Smooth muscle cell (in vitro differentiated cells): ENCODE data around the gene EOMES. TPM values are rescaled to one million over a fixed set of nuclear protein-coding genes. Genes with fewer than 3 reads are reported as not detected.

Experiments used
- DNase-seq: peaks from one replicate; lab custom pipeline; 2025; ENCODE audit not compliant: unreplicated experiment; lab: John Stamatoyannopoulos, UW
- H2AFZ ChIP-seq: fragments of 200-600 bp; sonication (generic); 2 replicates; pipeline ENCODE4 v1.6.0; 2016; ENCODE audit warnings: antibody characterized with exemption, low read depth, mild to moderate bottlenecking
- H3F3A ChIP-seq: fragments of 200-600 bp; sonication (generic); 2 replicates; pipeline ENCODE4 v1.6.0; 2017; ENCODE audit warnings: antibody characterized with exemption, low read depth
- H3K27ac ChIP-seq: fragments of 200-600 bp; sonication (generic); 2 replicates; pipeline ENCODE4 v1.5.1; 2016; ENCODE audit warnings: low read depth, mild to moderate bottlenecking
- H3K27me3 ChIP-seq: fragments of 200-600 bp; sonication (generic); 2 replicates; pipeline ENCODE4 v1.6.1; 2016; ENCODE audit warnings: low read depth, mild to moderate bottlenecking
- H3K36me3 ChIP-seq: fragments of 200-600 bp; sonication (generic); 2 replicates; pipeline ENCODE4 v1.5.1; 2016; ENCODE audit warnings: low read depth
- H3K4me1 ChIP-seq: fragments of 200-600 bp; sonication (generic); 2 replicates; pipeline ENCODE4 v1.5.1; 2016; ENCODE audit warnings: low read depth
- H3K4me2 ChIP-seq: fragments of 200-600 bp; sonication (generic); 2 replicates; pipeline ENCODE4 v1.6.0; 2016; ENCODE audit warnings: mild to moderate bottlenecking
- H3K4me3 ChIP-seq: fragments of 200-600 bp; sonication (generic); 2 replicates; pipeline ENCODE4 v1.5.1; 2016; ENCODE audit warnings: mild to moderate bottlenecking
- H3K79me2 ChIP-seq: fragments of 200-600 bp; sonication (generic); 2 replicates; pipeline ENCODE4 v1.6.0; 2016; ENCODE audit warnings: low read depth, mild to moderate bottlenecking
- H3K9ac ChIP-seq: fragments of 200-600 bp; sonication (generic); 2 replicates; pipeline ENCODE4 v1.6.0; 2016; ENCODE audit warnings: low read depth
- H3K9me3 ChIP-seq: fragments of 200-600 bp; sonication (generic); replicated peaks from 2 replicates; pipeline ENCODE4 v1.5.1; 2016; ENCODE audit warnings: low read depth
- H4K20me1 ChIP-seq: fragments of 200-600 bp; sonication (generic); 2 replicates; pipeline ENCODE4 v1.6.0; 2016; ENCODE audit warnings: low read depth
- WGBS: methylation state at CpG from one replicate; pipeline ENCODE4 v1.1.7; 2016; ENCODE audit warnings: low lambda C conversion rate; 5-methylcytosine and 5-hydroxymethylcytosine counted together
- polyA plus RNA-seq: library from polyadenylated mRNA; unstranded; fragments of >200 nt; fragmentation: Nextera tagmentation; extraction: Ambion mirVana; gene quantifications from 2 replicates; pipeline ENCODE4 v1.2.1, GENCODE V29; 2016
- total RNA-seq: library from RNA; depleted of rRNA; stranded (reverse); fragments of >200 nt; gene quantifications from 2 replicates; pipeline ENCODE4 v1.2.3, GENCODE V29; 2014
- TF ChIP-seq, protein P1 (sequence below): fragments of 200-600 bp; sonication (generic); IDR thresholded peaks from 2 replicates; pipeline ENCODE4 v1.5.1; 2017; ENCODE audit warnings: borderline replicate concordance, mild to moderate bottlenecking, antibody characterized with exemption; ENCODE audit not compliant: insufficient read depth, poor library complexity, severe bottlenecking

The EOMES gene
- total and polyA plus RNA-seq, 2 experiments from 2014 or later, result not detected

DNA sequence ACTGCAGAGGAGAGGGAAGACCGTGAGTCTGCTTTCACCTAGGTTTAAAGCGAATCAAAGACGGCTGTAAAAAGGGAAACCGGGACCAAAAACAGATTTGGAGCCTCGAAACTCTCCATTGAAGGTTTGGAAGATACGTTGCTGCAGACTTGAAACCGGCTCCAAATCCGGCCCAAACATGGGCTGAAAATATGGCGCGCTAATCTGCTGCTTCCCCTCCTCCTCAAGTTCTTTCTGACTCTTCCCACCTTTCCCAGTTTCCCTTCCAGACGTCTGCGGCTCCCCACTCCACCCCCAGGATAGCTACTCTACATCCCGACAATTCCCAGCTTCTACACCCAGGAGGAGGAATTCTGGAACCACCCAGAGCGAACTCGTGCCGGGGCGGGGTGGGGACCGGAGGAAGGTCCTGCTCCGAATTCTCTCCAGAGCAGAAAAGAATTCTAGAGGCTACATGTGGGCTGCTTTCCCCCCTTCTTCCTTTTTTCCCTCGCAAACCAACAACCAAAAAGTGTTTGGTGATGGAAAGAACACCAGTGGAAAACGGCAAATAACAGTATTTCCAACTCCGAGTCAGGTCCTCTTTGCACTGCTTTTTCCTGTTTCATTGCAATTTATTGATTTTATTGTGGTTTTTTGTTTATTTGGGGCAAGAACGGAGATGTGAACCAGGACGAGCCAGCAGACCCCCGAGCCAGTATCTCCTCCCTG lies 8.5 kb downstream of the EOMES start:
- H3K4me1 ChIP-seq, result peaks cover 22% of the 10 kb centered on the region
- H3K79me2 ChIP-seq, result no peaks in the 10 kb centered on the region
- H3K9ac ChIP-seq, result no peak overlapping the region
- H3F3A ChIP-seq, result no peaks in the 10 kb centered on the region
- H3K9me3 ChIP-seq, result no peaks in the 10 kb centered on the region
- DNase-seq, result no peak
- H4K20me1 ChIP-seq, result no peaks in the 10 kb centered on the region
- H3K27me3 ChIP-seq, result peaks cover 82% of the 10 kb centered on the region
- WGBS, result 3% methylated on average over 25 of the region's 25 CpGs
- H2AFZ ChIP-seq, result peak overlapping the region; percentile 98
- TF ChIP-seq, protein P1, sequence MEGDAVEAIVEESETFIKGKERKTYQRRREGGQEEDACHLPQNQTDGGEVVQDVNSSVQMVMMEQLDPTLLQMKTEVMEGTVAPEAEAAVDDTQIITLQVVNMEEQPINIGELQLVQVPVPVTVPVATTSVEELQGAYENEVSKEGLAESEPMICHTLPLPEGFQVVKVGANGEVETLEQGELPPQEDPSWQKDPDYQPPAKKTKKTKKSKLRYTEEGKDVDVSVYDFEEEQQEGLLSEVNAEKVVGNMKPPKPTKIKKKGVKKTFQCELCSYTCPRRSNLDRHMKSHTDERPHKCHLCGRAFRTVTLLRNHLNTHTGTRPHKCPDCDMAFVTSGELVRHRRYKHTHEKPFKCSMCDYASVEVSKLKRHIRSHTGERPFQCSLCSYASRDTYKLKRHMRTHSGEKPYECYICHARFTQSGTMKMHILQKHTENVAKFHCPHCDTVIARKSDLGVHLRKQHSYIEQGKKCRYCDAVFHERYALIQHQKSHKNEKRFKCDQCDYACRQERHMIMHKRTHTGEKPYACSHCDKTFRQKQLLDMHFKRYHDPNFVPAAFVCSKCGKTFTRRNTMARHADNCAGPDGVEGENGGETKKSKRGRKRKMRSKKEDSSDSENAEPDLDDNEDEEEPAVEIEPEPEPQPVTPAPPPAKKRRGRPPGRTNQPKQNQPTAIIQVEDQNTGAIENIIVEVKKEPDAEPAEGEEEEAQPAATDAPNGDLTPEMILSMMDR, result no peak
- peak overlapping the region; percentile 100 for H3K4me2 ChIP-seq
- H3K36me3 ChIP-seq, result no peaks in the 10 kb centered on the region
- H3K4me3 ChIP-seq, result peak overlapping the region; percentile 69
- H3K27ac ChIP-seq, result no peak overlapping the region

DNA sequence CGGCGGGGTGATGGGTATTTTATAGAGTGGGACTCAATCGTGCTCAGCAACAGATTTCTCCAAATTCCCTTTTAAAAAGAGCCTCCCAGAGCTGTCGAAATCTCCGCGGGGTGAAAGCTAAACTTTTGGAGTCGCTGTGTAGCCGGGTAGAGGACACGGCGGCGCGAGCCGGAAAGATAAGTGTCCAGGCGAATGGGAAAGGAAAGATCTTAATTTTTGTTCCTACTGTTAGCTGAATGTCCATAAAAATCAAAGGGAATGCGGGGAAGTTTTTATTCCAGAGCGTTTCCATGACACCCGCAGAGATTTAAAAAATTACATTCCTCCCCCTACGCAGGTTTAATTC lies 9.1 kb downstream of the EOMES start:
- TF ChIP-seq, protein P1, result no peak
- DNase-seq, result no peak
- no peaks in the 10 kb centered on the region for H3K79me2 ChIP-seq
- H3F3A ChIP-seq, result no peaks in the 10 kb centered on the region
- no peaks in the 10 kb centered on the region for H3K36me3 ChIP-seq
- peak overlapping the region; percentile 69 for H3K4me3 ChIP-seq
- H2AFZ ChIP-seq, result peak overlapping the region; percentile 98
- H3K4me1 ChIP-seq, result peaks cover 22% of the 10 kb centered on the region
- H4K20me1 ChIP-seq, result no peaks in the 10 kb centered on the region
- no peaks in the 10 kb centered on the region for H3K9me3 ChIP-seq
- no peak overlapping the region for H3K9ac ChIP-seq
- peaks cover 79% of the 10 kb centered on the region for H3K27me3 ChIP-seq
- H3K4me2 ChIP-seq, result peak overlapping the region; percentile 100
- 2% methylated on average over 18 of the region's 18 CpGs for WGBS
- H3K27ac ChIP-seq, result no peak overlapping the region

GRCh38 chr3:27712136-27713077 lies 9.7 kb downstream of the EOMES start:
- no peak overlapping the region for H3K27ac ChIP-seq
- peak overlapping the region; percentile 100 for H3K4me2 ChIP-seq
- no peaks in the 10 kb centered on the region for H4K20me1 ChIP-seq
- WGBS, result 1% methylated on average over 49 of the region's 49 CpGs
- H3K79me2 ChIP-seq, result no peaks in the 10 kb centered on the region
- H3K9ac ChIP-seq, result no peak overlapping the region
- H3K36me3 ChIP-seq, result no peaks in the 10 kb centered on the region
- H3K4me1 ChIP-seq, result peaks cover 22% of the 10 kb centered on the region
- no peaks in the 10 kb centered on the region for H3K9me3 ChIP-seq
- peaks cover 76% of the 10 kb centered on the region for H3K27me3 ChIP-seq
- peak overlapping the region; percentile 69 for H3K4me3 ChIP-seq
- DNase-seq, result peak; percentile 23
- no peaks in the 10 kb centered on the region for H3F3A ChIP-seq
- TF ChIP-seq, protein P1, result peak; percentile 76
- H2AFZ ChIP-seq, result peak overlapping the region; percentile 98
